Keratinocyte (primary cell): ENCODE measurements around the gene MAFF. TPM values are rescaled to one million over a fixed set of nuclear protein-coding genes. Genes with fewer than 3 reads are reported as not detected.
A peak's percentile ranks its signal among the peaks of the same experiment; 100 is the strongest.

ENCODE experiments used
- DNase-seq: peaks from one replicate; pipeline ENCODE4 v3.0.0-alpha.2; 2011; ENCODE audit warnings: low read depth, missing footprints, low spot score
- FAIRE-seq: peaks from 2 replicates; lab custom pipeline; 2011; peaks lifted over from hg19 to GRCh38; lab: Jason Lieb, UNC
- H2AFZ ChIP-seq: 2 replicates; pipeline ENCODE4 v1.6.0; 2012; ENCODE audit warnings: low read length, control low read depth, inconsistent platforms; ENCODE audit not compliant: control insufficient read depth
- H3K27ac ChIP-seq: 2 replicates; pipeline ENCODE4 v1.5.1; 2011; ENCODE audit warnings: low read length; ENCODE audit not compliant: control insufficient read depth, insufficient read depth
- H3K27me3 ChIP-seq: 3 replicates; pipeline ENCODE4 v1.6.0; 2011; ENCODE audit warnings: low read length; ENCODE audit not compliant: control insufficient read depth, insufficient read depth; ENCODE audit errors: extremely low read depth
- H3K36me3 ChIP-seq, 2 experiments: 2 replicates in 1 of 2; 3 replicates in 1 of 2; pipeline ENCODE4 v1.5.1; 2011; ENCODE audit warnings: low read length in 2 of 2, mild to moderate bottlenecking in 1 of 2; ENCODE audit not compliant: control insufficient read depth in 2 of 2, insufficient read depth in 2 of 2; ENCODE audit errors: extremely low read depth in 1 of 2
- H3K4me1 ChIP-seq: 3 replicates; pipeline ENCODE4 v1.5.1; 2011; ENCODE audit warnings: low read length; ENCODE audit not compliant: control insufficient read depth, insufficient read depth; ENCODE audit errors: extremely low read depth
- H3K4me2 ChIP-seq: 3 replicates; pipeline ENCODE4 v1.6.0; 2011; ENCODE audit warnings: low read depth, low read length; ENCODE audit not compliant: control insufficient read depth, insufficient read depth; ENCODE audit errors: extremely low read depth
- H3K4me3 ChIP-seq, 3 experiments: fragments of 200-600 bp in 1 of 3; sonication (generic) in 1 of 3; 2 replicates in 2 of 3; 3 replicates in 1 of 3; pipeline ENCODE4 v1.5.1; 2011 to 2016; ENCODE audit warnings: low read length in 3 of 3, mild to moderate bottlenecking in 3 of 3, control low read depth in 2 of 3, inconsistent platforms in 1 of 3, low read depth in 1 of 3, mixed read lengths in 1 of 3, mixed run types in 1 of 3, moderate library complexity in 1 of 3; ENCODE audit not compliant: control insufficient read depth in 2 of 3, insufficient read depth in 2 of 3; ENCODE audit errors: extremely low read depth in 1 of 3
- H3K79me2 ChIP-seq: 2 replicates; pipeline ENCODE4 v1.6.0; 2012; ENCODE audit warnings: low read length; ENCODE audit not compliant: control insufficient read depth, insufficient read depth
- H3K9ac ChIP-seq: 3 replicates; pipeline ENCODE4 v1.6.0; 2011; ENCODE audit warnings: low read length; ENCODE audit not compliant: control insufficient read depth, insufficient read depth; ENCODE audit errors: extremely low read depth
- H3K9me1 ChIP-seq: 3 replicates; pipeline ENCODE4 v1.6.0; 2011; ENCODE audit warnings: low read length; ENCODE audit not compliant: control insufficient read depth, insufficient read depth; ENCODE audit errors: extremely low read depth
- H3K9me3 ChIP-seq: 2 replicates; pipeline ENCODE4 v1.5.1; 2012; ENCODE audit warnings: low read depth, low read length; ENCODE audit not compliant: control insufficient read depth
- H4K20me1 ChIP-seq: 3 replicates; pipeline ENCODE4 v1.6.0; 2011; ENCODE audit warnings: low read length; ENCODE audit not compliant: control insufficient read depth, insufficient read depth; ENCODE audit errors: extremely low read depth
- CTCF ChIP-seq, 3 experiments: IDR thresholded peaks in 1 of 3; conservative IDR thresholded peaks in 1 of 3; optimal IDR thresholded peaks in 1 of 3; 2 replicates in 2 of 3; 3 replicates in 1 of 3; pipeline versions ENCODE3 to v1.5.1; 2011; ENCODE audit warnings: low read length in 3 of 3, mild to moderate bottlenecking in 3 of 3, moderate library complexity in 2 of 3, control low read depth in 1 of 3, inconsistent platforms in 1 of 3; ENCODE audit not compliant: insufficient read depth in 2 of 3; ENCODE audit errors: extremely low read depth in 1 of 3
- EZH2 ChIP-seq: IDR thresholded peaks from one replicate; pipeline ENCODE4 v1.6.1; 2012; ENCODE audit warnings: inconsistent platforms, mild to moderate bottlenecking, low read length, moderate library complexity
- dilution Hi-C: fragments of 300-500 bp; cut with MboI; formaldehyde crosslinking; loops from one replicate; pipeline ENCODE4 v1.7.0; 2020; ENCODE audit warnings: low sequenced_read_pairs; ENCODE audit not compliant: extremely low pct_ligation_motif_present
- polyA plus RNA-seq, 5 experiments: library from polyadenylated mRNA; depleted of rRNA in 3 of 5; stranded (reverse) in 3 of 5; stranded (forward) in 1 of 5; unstranded in 1 of 5; fragments of >200 nt; gene quantifications; 1 replicate in 1 of 5; 2 replicates in 3 of 5; 3 replicates in 1 of 5; pipeline versions ENCODE4 v1.2.1 to v1.2.3, GENCODE V29; 2011 to 2012; ENCODE audit warnings: missing spikeins in 2 of 5, low read depth in 1 of 5, low replicate concordance in 1 of 5

The MAFF gene
- polyA plus RNA-seq, 1 donor (not counting 4 experiments of a cell fraction or from before 2014, with no cell fraction given), result 10.5 TPM

- no peaks in the 10 kb centered on the region for H3K79me2 ChIP-seq
- dilution Hi-C loops, result no loop called here
- H3K9ac ChIP-seq, result no peak overlapping the region
- H4K20me1 ChIP-seq, result no peaks in the 10 kb centered on the region
- no peaks in the 10 kb centered on the region for H3K9me1 ChIP-seq
- no peaks in the 10 kb centered on the region for H3K36me3 ChIP-seq
- H2AFZ ChIP-seq, result no peak overlapping the region
- TF ChIP-seq EZH2 (no peak), CTCF (optimal IDR thresholded peaks at IDR 0.05 in 1 of 3, IDR thresholded peaks at IDR 0.05 in 1 of 3, conservative IDR thresholded peaks at IDR 0.05 in 1 of 3; ENCODE audit: extremely low read depth in 1 of 3, insufficient read depth in 2 of 3, low read length in 3 of 3) (no peak)
- DNase-seq, result no peak
- H3K9me3 ChIP-seq, result no peaks in the 10 kb centered on the region
- H3K4me1 ChIP-seq, result peaks cover 2% of the 10 kb centered on the region
- H3K27ac ChIP-seq, result no peak overlapping the region
- peak; percentile 52 for FAIRE-seq
- H3K27me3 ChIP-seq, result no peaks in the 10 kb centered on the region
- H3K4me2 ChIP-seq, result no peak overlapping the region
- no peak overlapping the region for H3K4me3 ChIP-seq
These were observed 35.7 kb upstream of the MAFF start for GRCh38 chr22:38165922-38166593.

- peaks cover 19% of the 10 kb centered on the region for H3K4me1 ChIP-seq
- dilution Hi-C loops, result no loop called here
- H4K20me1 ChIP-seq, result no peaks in the 10 kb centered on the region
- no peaks in the 10 kb centered on the region for H3K9me3 ChIP-seq
- H2AFZ ChIP-seq, result no peak overlapping the region
- H3K79me2 ChIP-seq, result no peaks in the 10 kb centered on the region
- DNase-seq (no peak), FAIRE-seq (no peak)
- H3K4me2 ChIP-seq, result no peak overlapping the region
- H3K36me3 ChIP-seq, result no peaks in the 10 kb centered on the region
- no peaks in the 10 kb centered on the region for H3K9me1 ChIP-seq
- H3K4me3 ChIP-seq, result no peak overlapping the region
- H3K9ac ChIP-seq, result peak overlapping the region; percentile 8
- no peak overlapping the region for H3K27ac ChIP-seq
- H3K27me3 ChIP-seq, result no peaks in the 10 kb centered on the region
- TF ChIP-seq EZH2 (no peak), CTCF (optimal IDR thresholded peaks at IDR 0.05 in 1 of 3, IDR thresholded peaks at IDR 0.05 in 1 of 3, conservative IDR thresholded peaks at IDR 0.05 in 1 of 3; ENCODE audit: extremely low read depth in 1 of 3, insufficient read depth in 2 of 3, low read length in 3 of 3) (no peak)
These were observed 33.8 kb upstream of the MAFF start for GRCh38 chr22:38167988-38168407.
